AG09319 (cell line): ENCODE results near the gene NUDCD3.
A peak's percentile ranks its signal among the peaks of the same experiment; 100 is the strongest.

Source experiments
- DNase-seq: peaks from one replicate; pipeline ENCODE4 v3.0.0-alpha.2; 2010; ENCODE audit warnings: low read depth; ENCODE audit errors: extremely low read depth
- TF ChIP-seq, protein P1 (sequence below): IDR thresholded peaks from 2 replicates; pipeline ENCODE4 v1.5.1; 2011; ENCODE audit warnings: low read depth, mild to moderate bottlenecking, inconsistent platforms, low read length, moderate library complexity

NUDCD3 gene

DNA sequence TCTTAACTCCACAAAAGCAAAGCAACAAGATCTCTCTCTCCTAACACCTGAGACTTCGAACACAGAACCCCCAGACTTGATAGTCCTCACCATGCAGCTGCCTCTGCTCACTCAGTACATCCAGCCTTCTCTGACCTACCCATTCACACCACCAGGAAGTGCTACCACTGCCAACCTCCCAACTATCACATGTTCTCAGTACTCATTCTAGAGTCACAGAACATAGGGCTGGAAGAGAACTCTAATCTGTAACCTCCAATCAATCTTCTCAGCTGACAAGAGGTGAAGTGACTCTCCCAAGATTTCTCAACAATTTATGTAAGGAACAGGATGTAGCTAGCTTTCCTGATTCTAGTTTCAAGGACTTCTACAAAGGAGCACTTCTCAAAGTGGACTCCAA is 3.8 kb downstream of the NUDCD3 start:
- TF ChIP-seq, protein P1, sequence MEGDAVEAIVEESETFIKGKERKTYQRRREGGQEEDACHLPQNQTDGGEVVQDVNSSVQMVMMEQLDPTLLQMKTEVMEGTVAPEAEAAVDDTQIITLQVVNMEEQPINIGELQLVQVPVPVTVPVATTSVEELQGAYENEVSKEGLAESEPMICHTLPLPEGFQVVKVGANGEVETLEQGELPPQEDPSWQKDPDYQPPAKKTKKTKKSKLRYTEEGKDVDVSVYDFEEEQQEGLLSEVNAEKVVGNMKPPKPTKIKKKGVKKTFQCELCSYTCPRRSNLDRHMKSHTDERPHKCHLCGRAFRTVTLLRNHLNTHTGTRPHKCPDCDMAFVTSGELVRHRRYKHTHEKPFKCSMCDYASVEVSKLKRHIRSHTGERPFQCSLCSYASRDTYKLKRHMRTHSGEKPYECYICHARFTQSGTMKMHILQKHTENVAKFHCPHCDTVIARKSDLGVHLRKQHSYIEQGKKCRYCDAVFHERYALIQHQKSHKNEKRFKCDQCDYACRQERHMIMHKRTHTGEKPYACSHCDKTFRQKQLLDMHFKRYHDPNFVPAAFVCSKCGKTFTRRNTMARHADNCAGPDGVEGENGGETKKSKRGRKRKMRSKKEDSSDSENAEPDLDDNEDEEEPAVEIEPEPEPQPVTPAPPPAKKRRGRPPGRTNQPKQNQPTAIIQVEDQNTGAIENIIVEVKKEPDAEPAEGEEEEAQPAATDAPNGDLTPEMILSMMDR: no peak
- DNase-seq: no peak

DNA sequence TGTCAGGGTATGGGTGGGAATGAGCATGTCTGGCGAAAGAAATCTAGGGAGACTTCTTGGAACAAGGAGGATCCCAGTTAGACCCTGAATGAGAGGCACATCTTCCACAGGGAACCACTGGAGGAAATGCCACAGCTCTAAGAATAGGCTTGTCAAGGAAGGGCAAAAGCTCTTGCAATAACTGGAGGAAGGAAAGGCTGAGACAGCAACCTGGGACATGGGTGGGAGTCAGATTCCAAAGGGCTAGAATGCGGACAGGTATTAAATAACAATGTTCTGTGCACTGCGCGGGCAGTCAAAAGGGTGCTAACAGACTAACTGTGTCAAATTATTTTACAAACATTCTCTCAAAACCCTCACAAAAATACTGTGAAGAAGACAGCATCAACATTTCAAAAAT is 4.5 kb downstream of the NUDCD3 start:
- no peak for DNase-seq
- TF ChIP-seq, protein P1: no peak

DNA sequence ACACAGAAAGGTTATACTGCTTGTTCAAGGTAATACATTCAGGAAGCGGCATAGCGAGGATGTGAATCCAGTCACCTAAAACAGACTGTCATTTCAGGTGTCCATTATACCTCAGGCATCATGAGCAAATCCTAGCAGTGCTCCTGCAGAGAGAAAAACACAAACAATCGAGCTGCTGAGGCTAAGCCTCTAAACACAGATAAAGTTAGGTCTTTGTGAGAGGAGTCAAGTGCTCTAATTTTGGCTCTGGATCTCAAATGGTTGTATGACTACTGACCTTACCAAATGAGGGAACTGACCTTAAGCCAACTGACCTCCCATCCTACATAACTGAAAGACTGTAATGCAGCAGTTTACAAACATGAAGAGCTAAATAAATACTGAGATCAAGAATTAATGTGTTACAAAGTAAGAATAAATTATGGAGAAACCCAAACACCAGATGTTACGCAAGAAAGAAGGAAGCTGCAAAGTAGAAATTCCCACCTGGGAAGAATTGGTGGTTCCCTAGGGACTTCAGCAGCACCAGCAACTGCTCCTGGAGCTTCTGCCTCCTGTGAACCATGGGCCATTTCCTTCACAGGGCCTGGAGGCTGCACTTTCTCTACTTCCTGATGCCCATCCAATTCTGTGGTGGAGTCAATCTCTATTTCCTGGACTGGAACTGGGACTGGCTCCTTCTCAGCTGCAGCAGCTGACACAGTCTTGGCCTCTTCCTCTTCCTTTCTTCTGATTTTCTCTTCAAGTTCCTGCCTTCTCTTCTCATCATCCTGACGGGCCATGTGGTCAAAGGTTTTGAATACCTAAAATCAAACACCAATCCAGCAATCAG is 5.8 kb downstream of the NUDCD3 start:
- DNase-seq: no peak
- TF ChIP-seq, protein P1: no peak

DNA sequence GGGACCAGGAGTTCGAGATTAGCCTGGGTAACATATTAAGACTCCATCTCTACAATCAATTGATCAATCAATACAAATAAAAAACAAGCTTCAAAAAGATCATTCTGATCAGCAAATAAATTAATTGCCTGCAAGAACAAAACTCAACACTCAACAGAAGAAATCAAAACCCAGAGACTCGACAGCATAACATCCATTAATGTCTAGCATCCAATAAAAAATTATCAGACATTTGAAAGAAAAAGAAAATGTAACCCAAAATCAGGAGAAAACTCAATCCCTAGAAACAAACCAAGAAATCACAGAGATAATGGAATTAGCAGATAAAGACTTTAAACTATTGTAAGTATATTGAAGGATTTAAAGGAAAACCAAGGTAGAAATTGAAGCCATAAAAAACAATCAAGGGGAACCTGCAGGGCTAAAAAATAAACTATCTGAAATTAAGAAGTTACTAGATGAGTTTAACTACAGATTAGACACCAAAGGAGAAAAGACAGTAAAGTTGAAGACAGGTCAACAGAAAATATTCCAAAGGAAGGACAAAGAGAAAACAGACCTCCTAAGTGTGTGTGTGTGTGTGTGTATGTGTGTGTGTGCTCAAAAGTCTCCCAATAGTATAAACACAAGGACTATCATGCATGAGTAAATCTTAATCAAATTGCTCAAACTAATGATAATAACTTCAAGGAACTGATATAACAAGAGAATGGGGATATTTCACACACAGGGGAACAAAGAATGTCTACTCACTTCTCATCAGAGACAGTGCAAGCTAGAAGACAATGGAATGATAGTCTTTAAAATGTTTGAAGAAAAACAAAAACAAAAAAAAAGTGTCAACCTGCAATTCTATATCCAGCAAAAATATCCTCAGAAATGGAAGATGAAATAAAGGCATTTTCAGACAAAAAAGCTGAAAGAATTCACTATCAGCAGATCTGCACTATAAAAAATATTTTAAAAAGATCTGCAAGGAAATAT is 7.7 kb downstream of the NUDCD3 start:
- TF ChIP-seq, protein P1: no peak
- DNase-seq: no peak

DNA sequence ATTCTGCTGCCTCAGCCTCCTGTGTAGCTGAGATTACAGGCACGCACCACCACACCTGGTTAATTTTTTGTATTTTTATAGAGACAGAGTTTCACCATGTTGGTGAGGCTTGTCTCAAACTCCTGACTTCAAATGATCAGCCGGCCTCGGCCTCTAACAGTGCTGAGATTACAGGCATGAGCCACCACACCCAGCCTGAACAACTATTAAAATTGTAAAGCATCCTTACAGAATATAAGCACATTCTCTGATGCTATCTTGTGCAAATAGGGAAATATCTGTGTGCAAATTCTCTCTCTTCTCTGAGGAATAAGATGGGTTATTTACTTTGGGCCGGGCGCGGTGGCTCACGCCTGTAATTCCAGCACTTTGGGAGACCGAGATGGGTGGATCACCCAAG is 12.5 kb downstream of the NUDCD3 start:
- TF ChIP-seq, protein P1: no peak
- DNase-seq: no peak

DNA sequence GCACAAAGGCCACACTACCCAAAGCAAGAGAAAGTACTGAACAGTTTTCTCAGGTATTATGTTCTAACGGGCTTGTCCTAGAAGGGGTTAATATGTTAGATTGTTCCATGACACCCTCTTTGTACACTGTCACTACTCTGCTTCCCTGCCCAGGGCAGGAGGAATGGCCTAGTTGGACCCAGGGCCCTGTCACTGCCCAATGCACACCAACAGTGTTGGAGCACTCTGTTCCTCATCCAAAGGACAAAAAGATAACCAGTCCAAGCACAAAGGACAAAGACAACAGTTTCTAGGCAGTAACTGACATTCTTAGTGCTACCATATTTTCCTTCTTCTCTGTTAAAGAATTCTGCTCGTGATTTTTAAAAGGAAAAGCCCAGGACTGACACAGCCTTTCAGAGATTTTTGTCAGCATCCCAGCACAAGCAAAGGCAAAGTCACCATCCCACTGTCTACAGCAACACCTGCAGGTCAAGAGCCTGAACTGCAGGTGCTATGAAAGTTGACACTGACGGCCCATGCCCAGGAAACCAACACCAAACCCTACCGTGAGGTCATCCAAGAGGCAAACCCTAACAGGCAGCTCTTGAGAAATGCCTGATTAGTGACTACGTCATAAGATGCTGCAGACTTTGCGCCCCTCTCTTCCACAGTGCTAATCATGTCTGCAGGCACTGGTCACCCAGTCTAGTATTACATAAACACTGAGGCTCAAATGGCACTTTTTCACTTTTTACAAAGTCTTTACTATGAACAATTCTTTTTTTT is 13.2 kb downstream of the NUDCD3 start:
- DNase-seq: peak; percentile 61
- TF ChIP-seq, protein P1: peak; percentile 99
